ENCODE results near the gene ZNF326. TPM values are rescaled to one million over a fixed set of nuclear protein-coding genes. Genes with fewer than 3 reads are reported as not detected.

ZNF326 gene
- total RNA-seq, 1 experiment from 2014 or later: 6.8 TPM

DNA sequence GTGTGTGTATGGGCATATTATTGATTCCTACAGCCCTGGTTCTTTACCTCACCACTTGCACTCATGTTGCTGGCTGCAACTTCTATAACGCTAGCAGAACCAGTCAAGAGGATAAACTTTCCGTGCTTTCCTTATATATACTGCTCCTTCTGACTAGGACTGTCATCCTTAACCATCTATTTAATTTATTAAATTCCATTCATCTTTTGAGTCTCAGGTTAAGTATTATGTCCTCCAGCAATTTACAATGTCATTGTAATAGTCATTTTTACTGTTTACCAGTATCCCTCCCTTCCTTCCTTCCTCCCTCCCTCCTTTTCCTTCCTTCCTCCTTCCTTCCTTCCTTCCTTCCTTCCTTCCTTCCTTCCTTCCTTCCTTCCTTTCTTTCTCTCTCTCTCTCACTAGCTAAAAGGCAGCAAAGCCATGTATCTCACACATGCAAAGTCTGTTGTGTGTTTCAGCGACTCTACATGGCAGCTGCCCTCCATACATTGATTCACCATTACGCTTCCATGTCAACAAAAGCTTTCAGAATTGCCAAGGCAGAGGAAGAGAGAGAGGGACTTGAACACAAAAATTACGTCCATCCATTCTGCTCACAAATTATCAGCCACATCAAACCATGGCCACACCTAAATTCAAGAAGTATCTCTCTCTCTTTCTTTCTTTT lies 73.8 kb downstream of the ZNF326 start:
- DNase-seq (ENCODE audit: low spot score): no peak

DNA sequence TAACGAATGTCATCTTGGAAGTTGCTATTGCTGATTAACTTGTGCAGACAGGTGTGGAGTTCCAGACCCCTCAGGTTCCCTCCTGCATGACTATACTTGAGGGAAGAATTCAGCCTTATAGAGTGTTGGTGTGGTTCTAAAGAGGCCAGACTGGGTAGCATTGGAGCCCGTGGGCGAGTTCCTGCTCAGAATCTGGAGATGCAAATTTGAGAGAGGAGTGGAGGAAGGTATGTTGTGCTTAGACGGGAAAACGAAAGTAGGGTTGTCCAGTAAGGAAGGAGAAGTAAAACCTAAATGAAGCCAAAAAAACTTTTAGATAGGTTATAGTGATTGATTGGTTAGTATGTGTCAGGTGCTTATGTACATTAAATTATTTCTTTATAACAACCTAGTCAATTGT lies 79.2 kb downstream of the ZNF326 start:
- no peak for DNase-seq (ENCODE audit: low spot score)

GRCh38 chr1:90074566-90074965 lies 79.7 kb downstream of the ZNF326 start:
- DNase-seq (ENCODE audit: low spot score): no peak

GRCh38 chr1:90074970-90075391 lies 80.1 kb downstream of the ZNF326 start:
- no peak for DNase-seq (ENCODE audit: low spot score)

DNA sequence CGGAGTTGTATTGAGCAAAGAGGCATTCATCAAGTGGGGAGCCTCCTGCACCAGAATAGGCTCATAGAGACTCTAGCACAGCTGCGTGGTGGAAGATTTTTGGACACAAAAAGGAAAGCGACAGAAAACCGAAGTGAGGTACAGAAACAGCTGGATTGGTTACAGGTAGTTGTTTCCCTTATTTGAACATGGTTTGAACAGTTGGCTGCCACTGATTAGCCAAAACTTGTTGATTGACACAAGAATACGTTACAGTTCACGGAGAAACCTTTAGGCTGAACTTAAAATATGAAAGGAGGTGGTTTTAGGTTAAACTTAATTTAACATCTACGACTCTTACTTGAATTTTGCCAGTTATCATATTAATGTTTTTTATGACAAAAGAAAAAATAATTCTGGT lies 89.1 kb downstream of the ZNF326 start:
- DNase-seq (ENCODE audit: low spot score): no peak

Small RNA genes within 50 kb of the gene (small RNA-seq; reads per million reads assigned to genes)
- not detected for gene RN7SKP272

Other genes with a start within 250 kb of the ZNF326 start
- gene LRRC8D, start 174.1 kb upstream of the ZNF326 start, total RNA-seq (2014; rRNA removed; shearing (Covaris generic)): 16.7 and 17.0 TPM in 2 replicates

All from HT-29 (cell line).